HG03064 (cell line): Measurements from ENCODE around the gene TP53BP2.
"Not testable (repeated sequence)": the region's sequence is repeated elsewhere in the genome, so short reads cannot be mapped to it uniquely, and the experiment has no call there.

Experiments used
- ATAC-seq: cut with Tn5 transposase; IDR thresholded peaks from one replicate; pipeline ENCODE4 v1.9.1; 2021; ENCODE audit warnings: low read depth; ENCODE audit not compliant: unreplicated experiment

TP53BP2 gene

DNA sequence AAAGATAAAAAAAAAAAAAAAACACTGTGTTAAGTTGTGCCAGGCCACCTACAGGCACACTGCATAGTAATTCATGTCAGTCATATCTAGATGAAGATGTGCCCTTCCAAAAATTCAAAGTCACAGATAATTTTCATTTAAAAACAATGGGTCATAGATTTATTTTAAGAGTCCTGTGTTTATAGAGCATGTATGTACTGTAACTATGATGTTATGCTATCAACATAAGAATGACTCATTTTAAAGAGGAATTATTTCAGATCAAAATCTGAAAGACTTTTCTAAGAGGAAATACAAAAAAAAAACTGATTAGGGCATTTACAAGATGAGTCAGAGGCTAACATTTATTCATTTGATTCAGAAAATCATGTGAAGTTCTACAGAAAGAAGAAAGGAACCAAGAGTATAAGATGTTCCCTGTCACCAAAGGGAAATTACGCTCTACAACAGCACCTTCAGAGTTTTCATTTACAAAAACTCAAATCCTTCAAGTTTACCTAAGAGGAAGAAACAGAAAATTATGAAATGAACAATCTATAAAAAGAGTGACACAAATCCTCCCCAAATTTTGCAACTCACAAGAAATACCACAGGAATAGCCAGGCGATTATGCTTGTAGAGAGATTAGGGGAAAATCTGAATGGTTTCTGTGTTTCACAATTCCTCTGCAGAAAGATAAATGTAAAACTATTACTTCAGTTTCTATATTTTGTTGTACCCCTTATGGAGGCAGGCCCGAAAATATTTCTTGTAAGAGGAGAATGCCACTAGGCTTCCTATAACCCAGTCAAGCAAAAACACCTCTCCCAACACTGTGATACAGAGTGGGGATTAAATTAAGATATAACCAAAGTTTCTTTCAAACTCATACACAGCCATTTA is 13.8 kb downstream of the TP53BP2 start:
- no peak for ATAC-seq

DNA sequence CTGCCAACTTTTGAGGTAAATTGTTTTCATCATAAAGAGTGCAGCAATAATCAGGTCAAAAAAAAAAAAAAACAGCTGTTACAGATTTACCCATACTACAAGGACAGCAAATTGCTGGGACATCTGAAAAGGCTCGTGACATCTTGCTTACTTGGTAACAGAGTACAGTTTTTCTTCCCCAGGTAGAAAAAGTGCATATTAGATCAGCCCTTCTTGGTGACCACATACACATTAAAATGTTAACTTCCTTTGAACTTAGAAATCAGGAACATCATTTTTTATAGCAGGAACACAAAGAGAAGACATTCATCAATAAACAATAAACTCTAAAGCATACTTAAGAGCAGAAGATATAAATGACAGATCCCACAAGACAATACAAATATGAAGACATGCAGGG is 16.1 kb downstream of the TP53BP2 start:
- no peak for ATAC-seq

DNA sequence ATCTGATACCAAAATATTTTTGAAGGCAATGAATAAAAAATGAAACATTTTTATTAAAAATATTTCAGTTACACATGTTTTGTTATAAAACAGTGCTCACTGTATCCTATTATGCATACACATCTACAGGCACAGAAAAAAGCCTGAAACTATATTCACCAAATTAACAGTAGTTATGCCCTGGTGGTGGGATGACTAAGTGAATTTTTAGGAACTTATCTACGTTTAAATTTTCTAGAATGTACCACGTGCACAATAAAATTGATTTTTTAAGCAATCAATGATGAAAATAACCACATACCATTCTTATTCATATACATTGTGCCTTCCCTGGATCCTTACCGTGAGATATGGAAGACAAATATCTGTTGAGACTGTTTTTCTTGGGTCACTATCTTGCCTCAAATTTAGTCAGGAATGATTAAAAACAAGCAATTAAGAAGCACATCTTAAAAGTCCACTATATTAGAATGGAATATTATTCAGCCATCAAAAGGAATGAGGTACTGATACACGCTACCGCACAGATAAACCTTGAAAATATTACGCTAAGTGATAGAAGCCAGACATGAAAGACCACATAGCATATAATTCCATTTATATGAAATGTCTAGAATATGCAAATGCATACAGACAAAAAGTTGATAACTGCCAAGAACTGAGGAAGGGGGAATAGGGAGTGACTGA is 17.4 kb downstream of the TP53BP2 start:
- no peak for ATAC-seq

DNA sequence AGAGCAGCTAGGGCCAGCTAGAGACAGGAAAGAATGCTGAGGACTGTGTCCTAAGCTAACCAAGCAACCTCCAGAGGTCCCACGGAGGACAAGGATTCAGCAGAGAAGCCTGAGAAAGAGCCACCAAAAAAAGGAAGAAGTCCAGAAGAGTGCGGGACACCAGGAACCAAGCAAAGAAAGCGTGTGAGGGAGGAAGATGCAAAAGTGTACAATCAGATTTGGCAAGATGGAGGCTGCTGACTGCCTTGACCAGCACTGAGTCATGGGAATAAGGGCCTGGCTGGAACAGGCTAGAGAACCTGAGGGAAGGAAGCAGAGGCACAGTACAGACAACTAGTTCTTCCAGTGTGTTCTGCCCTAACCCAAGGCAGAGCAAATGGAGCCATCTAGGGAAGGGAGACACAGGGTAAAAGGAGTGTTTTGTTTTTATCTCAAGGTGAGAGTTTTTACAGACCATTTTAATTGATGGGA is 18.5 kb downstream of the TP53BP2 start:
- ATAC-seq, result no peak

DNA sequence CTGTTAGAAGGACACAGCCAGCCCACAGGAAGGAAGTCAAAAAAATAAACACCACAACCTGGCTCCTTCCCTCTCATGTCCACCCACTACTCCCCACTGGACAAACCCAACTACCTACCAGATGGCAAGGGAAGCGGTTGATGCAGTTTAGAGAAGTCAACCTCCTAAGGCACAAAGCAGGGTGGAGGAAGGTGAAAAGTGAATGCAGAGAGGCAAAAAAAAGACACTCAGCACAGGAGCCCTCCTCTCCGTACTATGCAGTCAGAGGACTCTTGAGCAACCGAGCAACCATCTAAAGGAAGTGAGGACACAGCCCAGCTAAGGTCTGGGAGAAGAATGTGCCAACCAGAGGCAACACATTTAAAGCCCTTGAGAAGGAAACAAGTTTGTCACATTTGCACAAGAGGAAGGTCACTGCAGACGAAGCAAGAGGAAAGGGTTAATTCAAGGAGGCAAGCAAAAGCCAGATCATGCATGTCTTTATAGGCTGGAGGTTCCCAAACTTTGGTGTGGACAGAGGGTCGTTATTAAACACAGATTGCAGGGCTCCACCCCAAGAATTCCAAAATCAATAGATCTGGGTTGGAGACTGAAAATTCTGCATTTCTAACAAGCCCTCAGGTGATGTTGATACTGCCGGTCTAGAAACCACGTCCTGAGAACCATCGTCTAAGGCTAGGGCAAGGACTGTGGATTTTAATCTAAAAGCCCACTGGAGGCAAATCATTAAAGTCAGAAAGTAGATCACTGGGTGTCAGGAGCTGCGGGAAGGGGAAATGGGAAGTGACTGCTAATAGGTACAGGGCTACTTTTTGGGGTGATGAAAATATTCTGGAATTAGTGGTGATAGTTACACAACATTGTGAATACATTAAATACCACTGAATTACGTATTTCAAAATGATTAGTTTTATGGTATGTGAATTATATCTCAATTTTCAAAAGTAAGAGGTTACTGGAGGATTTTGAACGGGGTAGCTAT is 19.7 kb downstream of the TP53BP2 start:
- no peak for ATAC-seq

DNA sequence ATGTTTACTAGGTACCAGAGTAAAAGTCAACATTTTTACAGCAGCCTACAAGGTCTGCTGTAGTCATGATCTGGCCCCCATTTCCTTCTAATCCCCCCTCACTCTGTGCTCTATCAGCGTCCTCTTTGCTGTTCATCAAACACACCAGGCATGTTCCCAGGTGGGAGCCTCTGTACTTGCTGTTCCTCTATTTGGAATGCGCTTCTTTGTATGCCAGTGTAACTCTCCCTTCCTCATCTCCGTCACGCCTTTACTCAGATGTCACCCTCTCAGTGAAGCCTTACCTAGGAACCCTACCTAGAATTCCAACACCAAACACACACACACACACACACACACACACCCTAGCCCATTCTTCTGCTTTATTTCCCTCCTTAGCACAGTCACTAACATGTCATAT is 21.0 kb downstream of the TP53BP2 start:
- ATAC-seq, result no peak

DNA sequence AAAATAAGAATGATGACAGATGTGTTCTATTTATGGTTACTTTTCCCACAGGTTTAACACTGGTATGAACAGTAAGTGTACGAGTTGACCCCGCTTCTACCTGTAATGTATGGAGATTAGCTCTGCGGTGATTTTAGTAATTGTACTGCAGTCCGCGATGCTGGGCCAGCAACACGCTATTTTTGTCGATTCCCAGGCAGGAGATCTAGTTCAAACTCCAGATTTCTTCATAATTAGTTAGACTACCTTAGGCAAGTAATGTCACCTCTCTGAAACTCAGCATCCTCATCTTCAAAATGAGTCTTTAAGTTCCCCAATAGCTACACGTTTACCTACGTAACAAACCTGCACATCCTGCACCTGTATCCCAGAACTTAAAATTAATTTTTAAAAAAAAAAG is 21.5 kb downstream of the TP53BP2 start:
- no peak for ATAC-seq

DNA sequence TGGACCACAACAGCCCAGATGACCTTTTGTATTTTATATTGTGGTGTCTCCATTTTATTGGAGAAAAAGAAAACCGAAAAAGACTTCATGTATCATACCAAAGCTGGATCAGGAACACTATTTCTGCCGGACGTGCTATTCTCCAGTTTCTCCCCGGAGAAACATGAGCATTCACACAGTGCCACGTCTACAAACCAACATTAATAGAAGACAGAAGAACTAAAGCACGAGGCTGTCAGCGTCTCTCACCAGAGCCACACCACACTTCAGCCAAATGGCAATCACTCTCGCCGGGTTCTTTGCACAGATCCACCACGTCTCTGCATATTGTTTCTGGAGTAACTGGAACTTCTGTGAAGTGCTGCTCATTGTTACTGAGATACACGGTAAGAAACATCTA is 24.8 kb downstream of the TP53BP2 start:
- no peak for ATAC-seq

DNA sequence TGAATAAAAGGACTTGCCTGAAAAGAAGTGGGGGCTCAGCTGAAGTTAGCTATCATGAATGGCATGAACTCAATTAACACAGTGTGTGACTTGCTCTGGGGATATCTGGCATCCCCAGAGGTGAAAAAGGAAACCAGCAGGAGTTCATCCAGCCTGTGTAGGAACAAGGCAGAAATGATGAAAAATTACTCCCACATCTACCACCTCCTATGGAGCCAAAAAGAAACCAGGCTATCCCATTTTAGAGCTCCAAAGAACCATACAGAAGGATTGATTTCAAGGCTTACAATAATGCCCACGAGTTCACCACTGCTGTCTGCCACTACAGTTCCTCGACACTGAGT is 25.3 kb downstream of the TP53BP2 start:
- no peak for ATAC-seq

DNA sequence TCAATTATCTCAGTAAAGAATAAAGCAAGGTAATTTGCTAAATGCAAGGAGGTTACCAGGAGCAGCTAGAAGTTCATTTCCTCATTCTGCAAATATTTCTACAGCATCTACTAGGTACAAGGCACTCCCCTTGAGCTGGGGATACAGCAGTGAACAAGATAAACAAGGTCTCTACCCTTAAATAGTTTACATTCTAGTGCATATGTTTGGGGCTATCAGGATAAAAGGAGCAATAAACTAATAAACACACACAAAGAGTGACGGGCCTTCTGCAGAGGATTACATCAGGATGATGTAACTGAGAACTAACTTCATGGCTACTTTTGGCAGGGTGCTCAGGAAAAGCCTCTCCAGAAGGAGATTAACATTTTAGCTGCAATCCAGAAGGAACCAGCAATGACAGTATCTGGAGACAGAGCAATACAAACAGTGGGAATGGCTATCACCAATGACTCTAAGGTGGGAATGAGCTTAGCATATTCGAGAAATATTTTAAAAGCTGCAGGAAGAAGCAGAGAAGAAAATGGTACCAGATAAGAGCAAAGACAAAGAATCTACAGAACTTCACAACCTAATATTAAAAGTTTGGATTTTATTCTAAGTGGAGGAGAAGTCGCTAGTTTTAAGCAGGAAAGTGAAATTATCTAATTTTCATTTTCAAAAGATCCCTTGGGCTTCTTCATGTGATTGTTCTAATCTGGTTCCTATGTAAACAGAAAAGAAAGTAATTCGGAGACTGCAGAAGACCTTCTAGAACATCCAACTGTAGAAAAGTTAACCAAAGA is 25.8 kb downstream of the TP53BP2 start:
- ATAC-seq, result no peak

DNA sequence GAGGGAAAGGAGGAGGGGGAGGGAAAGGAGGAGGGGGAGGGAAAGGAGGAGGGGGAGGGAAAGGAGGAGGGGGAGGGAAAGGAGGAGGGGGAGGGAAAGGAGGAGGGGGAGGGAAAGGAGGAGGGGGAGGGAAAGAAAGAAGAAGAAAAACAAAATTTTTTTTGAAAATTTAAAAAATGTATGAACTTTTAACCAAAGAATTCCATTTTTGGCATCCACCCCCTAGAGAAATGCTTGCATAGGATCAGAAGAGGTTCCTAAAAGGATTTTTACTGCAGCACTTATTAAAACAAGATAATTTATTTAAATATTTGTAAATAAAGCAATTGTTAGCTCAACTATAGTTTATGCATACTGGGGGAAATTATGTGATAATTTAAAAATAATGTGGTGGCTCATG is 28.5 kb downstream of the TP53BP2 start:
- not testable (repeated sequence) for ATAC-seq

DNA sequence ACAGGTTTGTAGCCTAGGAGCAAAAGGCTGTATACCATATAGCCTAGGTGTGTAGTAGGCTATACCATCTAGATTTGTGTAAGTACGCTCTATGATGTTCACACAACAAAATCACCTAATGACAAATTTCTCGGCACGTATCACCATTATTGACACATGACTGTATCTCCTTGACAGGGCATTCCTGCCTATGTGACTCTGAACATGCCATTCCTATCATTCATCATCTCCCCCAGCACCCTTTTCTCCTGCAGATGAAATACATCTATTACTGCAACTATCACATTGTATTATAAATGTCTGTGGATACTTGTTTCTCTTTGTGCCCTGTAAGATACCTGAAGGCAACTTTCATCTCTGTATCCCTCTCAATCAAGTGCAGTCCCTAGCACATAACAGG is 29.9 kb downstream of the TP53BP2 start:
- no peak for ATAC-seq

DNA sequence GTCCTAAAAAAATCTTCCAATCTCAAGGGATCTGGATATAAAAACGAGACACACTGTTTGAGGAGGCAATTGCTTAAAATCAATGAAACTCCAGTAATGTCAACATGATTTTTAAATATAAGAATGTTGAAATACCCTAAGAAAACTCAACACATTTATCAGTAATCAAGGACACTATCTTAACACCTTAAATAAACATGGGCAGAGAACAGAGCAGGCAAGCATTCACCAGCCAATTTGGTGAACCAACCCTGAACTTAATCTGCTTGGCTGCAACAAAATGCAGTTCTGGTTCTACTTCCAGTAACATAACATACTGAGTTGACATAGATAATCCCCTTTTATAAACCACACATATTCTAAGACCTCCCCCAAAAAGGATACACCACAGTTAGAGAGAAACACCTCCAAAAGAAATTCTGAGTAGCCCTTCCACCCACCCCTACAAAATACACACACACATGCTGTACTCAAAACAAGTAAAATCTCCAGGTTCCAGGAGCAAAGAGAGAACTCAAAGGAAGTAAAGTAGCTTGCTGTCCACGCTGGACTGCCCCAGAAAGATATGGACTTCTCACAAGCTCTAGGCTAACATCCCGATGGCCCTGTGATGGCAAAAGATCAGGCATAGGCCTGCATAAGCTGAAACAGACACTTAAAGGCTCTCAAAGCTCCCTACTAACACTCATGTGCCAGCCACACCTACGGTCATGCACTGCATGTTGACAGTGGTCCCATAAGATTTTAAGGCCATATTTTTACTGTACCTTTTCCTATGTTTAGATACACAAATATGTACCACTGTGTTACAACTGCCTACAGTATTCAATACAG is 30.5 kb downstream of the TP53BP2 start:
- no peak for ATAC-seq

DNA sequence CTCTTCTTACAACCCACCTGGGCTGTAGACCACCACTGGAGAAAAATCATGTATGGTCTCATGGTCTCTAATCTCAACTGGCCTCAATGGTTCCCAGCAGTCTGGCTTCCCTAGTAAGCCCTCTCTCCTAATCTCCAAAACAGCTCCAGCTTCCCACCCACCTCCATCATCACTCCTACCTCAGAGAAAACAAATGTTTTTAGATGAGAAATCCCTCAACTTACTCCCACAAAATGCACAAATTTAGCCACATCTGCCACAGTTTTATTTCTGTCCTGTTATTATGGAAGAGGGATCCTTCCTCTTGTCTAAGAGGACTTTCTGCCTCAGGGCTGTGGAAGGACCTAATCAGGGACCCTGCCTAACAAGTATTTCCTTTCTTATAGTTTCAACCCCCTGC is 32.1 kb downstream of the TP53BP2 start:
- ATAC-seq, result no peak

DNA sequence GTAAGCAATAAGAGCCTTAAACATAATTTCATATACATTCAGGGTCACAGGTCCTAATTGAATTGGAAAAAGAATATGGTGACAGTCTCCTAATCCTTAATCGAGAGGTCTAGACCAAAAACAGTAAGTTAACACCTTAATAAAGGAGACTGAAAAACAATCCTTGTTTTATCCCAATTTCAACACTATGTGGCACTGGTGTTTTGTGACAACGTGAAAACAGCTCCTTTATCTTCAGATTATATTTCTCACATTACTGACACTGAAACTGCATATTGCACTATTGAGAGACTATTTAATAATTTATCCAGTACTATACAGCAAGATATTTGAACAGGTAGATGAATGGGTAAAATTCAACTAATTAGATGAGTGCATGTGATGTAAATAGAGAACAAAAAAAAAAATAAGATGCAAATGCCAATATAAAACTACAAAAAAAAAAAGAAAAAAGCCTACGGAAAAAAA is 34.1 kb downstream of the TP53BP2 start:
- ATAC-seq, result no peak

DNA sequence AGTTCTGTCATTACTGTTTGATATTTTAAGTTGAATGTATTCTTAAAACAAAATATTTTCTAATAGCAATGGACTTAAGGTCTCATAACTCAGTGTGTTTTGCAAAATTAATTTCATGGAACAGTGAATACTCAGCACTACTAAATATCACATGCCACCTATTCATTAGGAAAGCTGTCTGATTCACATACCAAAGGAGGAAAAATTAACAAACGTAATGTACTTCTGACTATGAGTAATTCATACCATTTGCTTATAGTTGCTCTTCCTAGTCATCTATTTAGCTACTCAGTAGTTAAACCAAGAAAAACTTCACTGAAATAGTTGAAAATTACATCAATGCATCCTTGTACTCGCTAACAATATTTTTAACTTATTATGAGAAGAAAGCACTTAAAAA is 35.2 kb downstream of the TP53BP2 start:
- ATAC-seq, result no peak

DNA sequence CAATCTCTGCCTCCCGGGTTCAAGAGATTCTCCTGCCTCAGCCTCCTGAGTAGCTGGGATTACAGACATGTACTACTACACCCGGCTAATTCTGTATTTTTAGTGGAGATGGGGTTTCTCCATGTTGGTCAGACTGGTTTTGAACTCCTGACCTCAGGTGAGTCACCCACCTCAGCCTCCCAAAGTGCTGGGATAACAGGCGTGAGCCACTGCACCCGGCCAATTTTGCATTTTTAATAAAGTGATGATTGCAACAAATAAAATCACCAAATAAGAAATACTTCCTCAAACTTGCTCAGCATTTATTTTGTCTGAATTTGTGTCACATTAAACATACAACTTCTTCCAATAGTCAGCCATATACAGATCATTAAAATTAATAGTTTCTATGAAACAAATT is 35.8 kb downstream of the TP53BP2 start:
- ATAC-seq, result not testable (repeated sequence)

DNA sequence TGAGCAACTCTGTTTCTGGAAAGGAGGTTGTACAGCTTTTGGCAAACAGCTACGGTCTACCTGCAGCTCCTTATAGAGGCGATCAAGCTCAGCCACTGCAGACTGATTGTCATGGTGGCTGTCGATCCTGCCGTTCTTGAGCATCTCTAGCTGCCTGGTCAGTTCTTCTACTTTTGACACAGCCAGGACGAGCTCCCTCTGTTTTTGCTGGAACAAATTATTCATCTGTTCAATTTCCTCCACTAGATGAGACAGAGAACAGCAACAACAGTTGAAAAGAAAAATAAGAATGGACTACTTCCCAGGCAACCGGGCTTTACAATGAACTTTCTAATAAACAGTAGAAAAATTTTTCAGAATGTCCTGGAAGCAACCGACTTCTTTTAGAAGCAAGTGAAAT is 42.5 kb downstream of the TP53BP2 start:
- ATAC-seq, result no peak

DNA sequence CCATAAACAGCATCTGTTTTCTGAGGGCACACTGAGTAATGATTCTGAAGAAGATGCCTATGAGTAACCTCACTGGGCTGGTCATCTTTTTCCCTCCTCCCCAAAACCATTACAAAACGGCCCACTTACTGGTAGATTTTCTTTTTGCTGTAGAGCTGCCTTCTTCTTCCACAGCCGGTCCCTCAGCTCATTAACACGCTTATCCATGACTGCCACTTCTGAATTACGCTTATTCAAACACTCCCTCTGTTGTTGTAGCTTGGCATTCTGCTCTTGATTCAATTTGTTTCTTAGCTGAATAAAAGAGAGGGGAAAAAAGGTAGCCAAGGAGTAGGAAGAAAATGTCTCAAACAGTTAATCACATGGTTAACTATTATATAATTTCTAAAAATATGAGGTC is 43.1 kb downstream of the TP53BP2 start:
- ATAC-seq, result no peak
